DOHH2 (cell line): Measurements from ENCODE around the gene EPS8L3.
"Not testable (repeated sequence)": the region's sequence is repeated elsewhere in the genome, so short reads cannot be mapped to it uniquely, and the experiment has no call there.

Experiments
- CTCF ChIP-seq: fragments of 200-600 bp; sonication (generic); IDR thresholded peaks from one replicate; pipeline ENCODE4 v1.5.1; 2014; ENCODE audit warnings: antibody characterized with exemption, mild to moderate bottlenecking, low read depth, low read length; ENCODE audit not compliant: poor library complexity, severe bottlenecking
- EZH2phosphoT487 ChIP-seq: fragments of 200-600 bp; sonication (generic); IDR thresholded peaks from 2 replicates; pipeline ENCODE4 v1.6.1; 2017; ENCODE audit warnings: borderline replicate concordance, mild to moderate bottlenecking, antibody characterized with exemption, low read length, moderate library complexity, mixed read lengths

- not testable (repeated sequence) for TF ChIP-seq CTCF, EZH2phosphoT487
These were observed 7.4 kb downstream of the EPS8L3 start for GRCh38 chr1:109756325-109756724.
